CD4-positive, alpha-beta T cell treated with Interferon alpha-2 for 1 hour (primary cell): ENCODE data around the gene CTSL.
A peak's percentile ranks its signal among the peaks of the same experiment; 100 is the strongest.
"Not testable (repeated sequence)": the region's sequence is repeated elsewhere in the genome, so short reads cannot be mapped to it uniquely, and the experiment has no call there.

ENCODE experiments used
- DNase-seq, 2 donors: peaks; one replicate each; pipeline ENCODE4 v3.0.0-alpha.2; 2020 to 2022

Gene CTSL

GRCh38 chr9:87722393-87723088 is 3.4 kb upstream of the CTSL start:
- DNase-seq, result peak; percentile 9 to 61

- no peak for DNase-seq
These were observed 491 bp upstream of the CTSL start for GRCh38 chr9:87725356-87725899.

- DNase-seq, result no peak
These were observed 3.3 kb downstream of the CTSL start for GRCh38 chr9:87729246-87729645.

- DNase-seq, result no peak
These were observed 5.4 kb downstream of the CTSL start for GRCh38 chr9:87731321-87731720.

- DNase-seq, result no peak
These were observed 6.4 kb downstream of the CTSL start for GRCh38 chr9:87732344-87732743.

GRCh38 chr9:87732756-87733155 is 6.8 kb downstream of the CTSL start:
- no peak for DNase-seq

GRCh38 chr9:87733273-87734052 is 7.5 kb downstream of the CTSL start:
- DNase-seq, result no peak

- no peak for DNase-seq
These were observed 8.2 kb downstream of the CTSL start for GRCh38 chr9:87734106-87734505.

GRCh38 chr9:87739546-87739945 is 13.6 kb downstream of the CTSL start:
- no peak for DNase-seq

- no peak for DNase-seq
These were observed 14.3 kb downstream of the CTSL start for GRCh38 chr9:87740209-87740608.

- no peak for DNase-seq
These were observed 15.4 kb downstream of the CTSL start for GRCh38 chr9:87741326-87741725.

- no peak for DNase-seq
These were observed 16.0 kb downstream of the CTSL start for GRCh38 chr9:87741891-87742290.

- DNase-seq, result no peak
These were observed 17.0 kb downstream of the CTSL start for GRCh38 chr9:87742813-87743428.

GRCh38 chr9:87744247-87744646 is 18.3 kb downstream of the CTSL start:
- DNase-seq, result not testable (repeated sequence)

- no peak for DNase-seq
These were observed 20.3 kb downstream of the CTSL start for GRCh38 chr9:87746186-87746585.

- DNase-seq, result no peak
These were observed 23.0 kb downstream of the CTSL start for GRCh38 chr9:87748881-87749280.

GRCh38 chr9:87749335-87750035 is 23.6 kb downstream of the CTSL start:
- DNase-seq, result no peak

GRCh38 chr9:87750726-87751125 is 24.8 kb downstream of the CTSL start:
- DNase-seq, result no peak

- no peak for DNase-seq
These were observed 25.5 kb downstream of the CTSL start for GRCh38 chr9:87751423-87751822.

- no peak for DNase-seq
These were observed 25.9 kb downstream of the CTSL start for GRCh38 chr9:87751868-87752267.

GRCh38 chr9:87753313-87753712 is 27.4 kb downstream of the CTSL start:
- DNase-seq, result no peak

GRCh38 chr9:87758330-87758729 is 32.4 kb downstream of the CTSL start:
- DNase-seq, result not testable (repeated sequence)

- not testable (repeated sequence) for DNase-seq
These were observed 34.1 kb downstream of the CTSL start for GRCh38 chr9:87759980-87760379.
